Activated CD8-positive, alpha-beta memory T cell treated with anti-CD3 and anti-CD28 coated beads, Interleukin-2, amount 10 ng/mL, durations not matched to agents 7 days and 5 days (primary cell): ENCODE results near the gene SLC2A9. TPM values are rescaled to one million over a fixed set of nuclear protein-coding genes. Genes with fewer than 3 reads are reported as not detected.

Experiments used
- ATAC-seq: fragments of 150-1000 bp; cut with Tn5 transposase; one replicate; pipeline ENCODE4 v1.10.0; 2021; ENCODE audit warnings: moderate library complexity
- CTCF ChIA-PET: fragments of 350-600 bp; sonication (Branson Sonifier 250); formaldehyde crosslinking; loops from one replicate; lab custom pipeline; 2021; ENCODE audit warnings: antibody characterized with exemption; lab: Charles Lee
- DNase-seq: peaks from one replicate; pipeline ENCODE4 v3.0.0-alpha.2; 2020
- H3K27ac Mint-ChIP-seq: one replicate; pipeline ENCODE4 v1.8.0; 2021; ENCODE audit warnings: mild to moderate bottlenecking, mixed read lengths
- H3K27me3 Mint-ChIP-seq: one replicate; pipeline ENCODE4 v1.8.0; 2021; ENCODE audit warnings: mixed read lengths
- H3K36me3 Mint-ChIP-seq: one replicate; pipeline ENCODE4 v1.8.0; 2021; ENCODE audit warnings: mild to moderate bottlenecking, mixed read lengths
- H3K4me1 Mint-ChIP-seq: one replicate; pipeline ENCODE4 v1.8.0; 2021; ENCODE audit warnings: mixed read lengths
- H3K4me3 Mint-ChIP-seq: one replicate; pipeline ENCODE4 v1.8.0; 2021; ENCODE audit warnings: mild to moderate bottlenecking, moderate library complexity, mixed read lengths
- H3K9me3 Mint-ChIP-seq: one replicate; pipeline ENCODE4 v1.8.0; 2022; ENCODE audit warnings: low read depth, mixed read lengths
- total RNA-seq, 2 experiments: library from RNA; stranded (reverse); gene quantifications; one replicate each; pipeline ENCODE4 v1.2.3, GENCODE V29; 2021

SLC2A9 gene
- total RNA-seq, 2 experiments from 2014 or later = 1.4 to 3.8 TPM

- Mint-ChIP-seq H3K9me3 (no peaks in the 10 kb centered on the region), H3K36me3 (no peaks in the 10 kb centered on the region), H3K4me3 (no peak overlapping the region), H3K4me1 (peaks cover 21% of the 10 kb centered on the region), H3K27me3 (peaks cover 11% of the 10 kb centered on the region), H3K27ac (no peak overlapping the region)
- CTCF ChIA-PET = interaction anchor here (1.2 to 1.6 kb wide), 2 partner anchors 9 to 11 kb away, joined by 3 to 4 read pairs; no protein-coding TSS in a partner anchor
- no peak for ATAC-seq
- no peak for DNase-seq
Observed at GRCh38 chr4:10034612-10035104, 13.4 kb upstream of the SLC2A9 start.

- no peaks in the 10 kb centered on the region for H3K36me3 Mint-ChIP-seq
- H3K27ac Mint-ChIP-seq = no peak overlapping the region
- H3K9me3 Mint-ChIP-seq = no peaks in the 10 kb centered on the region
- no peak overlapping the region for H3K4me3 Mint-ChIP-seq
- ATAC-seq = no peak
- CTCF ChIA-PET = interaction anchor here (1.2 to 1.6 kb wide), 2 partner anchors 9 to 11 kb away, joined by 3 to 4 read pairs; no protein-coding TSS in a partner anchor
- DNase-seq = no peak
- peaks cover 11% of the 10 kb centered on the region for H3K27me3 Mint-ChIP-seq
- peaks cover 21% of the 10 kb centered on the region for H3K4me1 Mint-ChIP-seq
Observed at GRCh38 chr4:10034136-10034535, 12.8 kb upstream of the SLC2A9 start.

- Mint-ChIP-seq H3K27me3 (peaks cover 11% of the 10 kb centered on the region), H3K4me3 (no peak overlapping the region), H3K4me1 (peaks cover 21% of the 10 kb centered on the region), H3K9me3 (no peaks in the 10 kb centered on the region), H3K36me3 (no peaks in the 10 kb centered on the region), H3K27ac (no peak overlapping the region)
- DNase-seq = no peak
- peak; percentile 16 for ATAC-seq
- CTCF ChIA-PET = interaction anchor here (1.3 to 1.6 kb wide), 2 partner anchors 10 to 29 kb away, joined by 3 to 4 read pairs; no protein-coding TSS in a partner anchor
Observed at GRCh38 chr4:10033191-10033881, 12.0 kb upstream of the SLC2A9 start.

GRCh38 chr4:10032625-10033024 lies 11.3 kb upstream of the SLC2A9 start:
- H3K27ac Mint-ChIP-seq = no peak overlapping the region
- H3K27me3 Mint-ChIP-seq = peaks cover 17% of the 10 kb centered on the region
- peaks cover 21% of the 10 kb centered on the region for H3K4me1 Mint-ChIP-seq
- no peaks in the 10 kb centered on the region for H3K36me3 Mint-ChIP-seq
- H3K9me3 Mint-ChIP-seq = no peaks in the 10 kb centered on the region
- DNase-seq (no peak), ATAC-seq (peak; percentile 30)
- H3K4me3 Mint-ChIP-seq = no peak overlapping the region
- CTCF ChIA-PET = interaction anchor here (1.3 kb wide), 1 partner anchor 29 kb away, joined by 3 read pairs; no protein-coding TSS in a partner anchor

- Mint-ChIP-seq H3K27ac (no peak overlapping the region), H3K27me3 (peaks cover 21% of the 10 kb centered on the region), H3K4me1 (peaks cover 21% of the 10 kb centered on the region), H3K4me3 (no peak overlapping the region), H3K9me3 (no peaks in the 10 kb centered on the region), H3K36me3 (no peaks in the 10 kb centered on the region)
- CTCF ChIA-PET = interaction anchor here (1.3 kb wide), 1 partner anchor 30 kb away, joined by 3 read pairs; no protein-coding TSS in a partner anchor
- DNase-seq (no peak), ATAC-seq (no peak)
Observed at GRCh38 chr4:10031668-10032590, 10.6 kb upstream of the SLC2A9 start.

GRCh38 chr4:10030972-10031667 lies 9.8 kb upstream of the SLC2A9 start:
- H3K27me3 Mint-ChIP-seq = peaks cover 21% of the 10 kb centered on the region
- DNase-seq (no peak), ATAC-seq (no peak)
- no peak overlapping the region for H3K4me3 Mint-ChIP-seq
- no peak overlapping the region for H3K27ac Mint-ChIP-seq
- peaks cover 21% of the 10 kb centered on the region for H3K4me1 Mint-ChIP-seq
- no peaks in the 10 kb centered on the region for H3K9me3 Mint-ChIP-seq
- CTCF ChIA-PET = interaction anchor here (1.1 to 1.3 kb wide), 2 partner anchors 16 to 128 kb away, joined by 3 to 4 read pairs; no protein-coding TSS in a partner anchor
- H3K36me3 Mint-ChIP-seq = no peaks in the 10 kb centered on the region

- Mint-ChIP-seq H3K27me3 (peaks cover 26% of the 10 kb centered on the region), H3K36me3 (no peaks in the 10 kb centered on the region), H3K27ac (no peak overlapping the region), H3K9me3 (no peaks in the 10 kb centered on the region), H3K4me3 (no peak overlapping the region), H3K4me1 (peaks cover 21% of the 10 kb centered on the region)
- ATAC-seq (no peak), DNase-seq (no peak)
- CTCF ChIA-PET = interaction anchor here (0.7 kb wide), 1 partner anchor 11 kb away, joined by 3 read pairs; no protein-coding TSS in a partner anchor
Observed at GRCh38 chr4:10029403-10029802, 8.1 kb upstream of the SLC2A9 start.

- ATAC-seq (no peak), DNase-seq (no peak)
- H3K36me3 Mint-ChIP-seq = no peaks in the 10 kb centered on the region
- H3K4me1 Mint-ChIP-seq = peaks cover 20% of the 10 kb centered on the region
- H3K4me3 Mint-ChIP-seq = no peak overlapping the region
- H3K27me3 Mint-ChIP-seq = peaks cover 29% of the 10 kb centered on the region
- H3K27ac Mint-ChIP-seq = no peak overlapping the region
- H3K9me3 Mint-ChIP-seq = no peaks in the 10 kb centered on the region
- CTCF ChIA-PET = interaction anchor here (0.7 kb wide), 1 partner anchor 10 kb away, joined by 3 read pairs; no protein-coding TSS in a partner anchor
Observed at GRCh38 chr4:10028910-10029309, 7.6 kb upstream of the SLC2A9 start.

GRCh38 chr4:10026485-10026884 lies 5.2 kb upstream of the SLC2A9 start:
- no peaks in the 10 kb centered on the region for H3K4me1 Mint-ChIP-seq
- CTCF ChIA-PET = interaction anchor here (1.0 kb wide), 1 partner anchor 44 kb away, joined by 3 read pairs; no protein-coding TSS in a partner anchor
- ATAC-seq (no peak), DNase-seq (no peak)
- no peak overlapping the region for H3K27ac Mint-ChIP-seq
- H3K4me3 Mint-ChIP-seq = no peak overlapping the region
- peaks cover 29% of the 10 kb centered on the region for H3K27me3 Mint-ChIP-seq
- H3K36me3 Mint-ChIP-seq = no peaks in the 10 kb centered on the region
- no peaks in the 10 kb centered on the region for H3K9me3 Mint-ChIP-seq

GRCh38 chr4:10025230-10025806 lies 4.0 kb upstream of the SLC2A9 start:
- Mint-ChIP-seq H3K4me3 (no peak overlapping the region), H3K27me3 (peaks cover 25% of the 10 kb centered on the region), H3K27ac (no peak overlapping the region), H3K36me3 (no peaks in the 10 kb centered on the region), H3K4me1 (no peaks in the 10 kb centered on the region), H3K9me3 (no peaks in the 10 kb centered on the region)
- CTCF ChIA-PET = interaction anchor here (0.6 to 1.0 kb wide), 3 partner anchors 9 to 526 kb away, joined by 3 to 5 read pairs (median 3); no protein-coding TSS in a partner anchor
- DNase-seq = no peak
- no peak for ATAC-seq

- Mint-ChIP-seq H3K27ac (no peak overlapping the region), H3K9me3 (no peaks in the 10 kb centered on the region), H3K27me3 (peaks cover 25% of the 10 kb centered on the region), H3K4me1 (peaks cover 6% of the 10 kb centered on the region), H3K4me3 (no peak overlapping the region), H3K36me3 (no peaks in the 10 kb centered on the region)
- DNase-seq = no peak
- CTCF ChIA-PET = no interaction called here
- no peak for ATAC-seq
Observed at GRCh38 chr4:10024303-10024702, 3.0 kb upstream of the SLC2A9 start.

GRCh38 chr4:10023806-10024205 lies 2.5 kb upstream of the SLC2A9 start:
- Mint-ChIP-seq H3K4me3 (no peak overlapping the region), H3K36me3 (no peaks in the 10 kb centered on the region), H3K27ac (no peak overlapping the region), H3K27me3 (peaks cover 25% of the 10 kb centered on the region), H3K9me3 (no peaks in the 10 kb centered on the region), H3K4me1 (peaks cover 11% of the 10 kb centered on the region)
- CTCF ChIA-PET = interaction anchor here (1.1 to 1.6 kb wide), 2 partner anchors 10 kb away, joined by 4 read pairs; no protein-coding TSS in a partner anchor
- no peak for ATAC-seq
- DNase-seq = no peak
